ENCODE measurements around the gene LFNG. TPM values are rescaled to one million over a fixed set of nuclear protein-coding genes. Genes with fewer than 3 reads are reported as not detected.
"Not testable (repeated sequence)": the region's sequence is repeated elsewhere in the genome, so short reads cannot be mapped to it uniquely, and the experiment has no call there.

LFNG gene
- total and polyA plus RNA-seq, 4 donors = 0.22 to 2.9 (median 2.6) TPM

DNA sequence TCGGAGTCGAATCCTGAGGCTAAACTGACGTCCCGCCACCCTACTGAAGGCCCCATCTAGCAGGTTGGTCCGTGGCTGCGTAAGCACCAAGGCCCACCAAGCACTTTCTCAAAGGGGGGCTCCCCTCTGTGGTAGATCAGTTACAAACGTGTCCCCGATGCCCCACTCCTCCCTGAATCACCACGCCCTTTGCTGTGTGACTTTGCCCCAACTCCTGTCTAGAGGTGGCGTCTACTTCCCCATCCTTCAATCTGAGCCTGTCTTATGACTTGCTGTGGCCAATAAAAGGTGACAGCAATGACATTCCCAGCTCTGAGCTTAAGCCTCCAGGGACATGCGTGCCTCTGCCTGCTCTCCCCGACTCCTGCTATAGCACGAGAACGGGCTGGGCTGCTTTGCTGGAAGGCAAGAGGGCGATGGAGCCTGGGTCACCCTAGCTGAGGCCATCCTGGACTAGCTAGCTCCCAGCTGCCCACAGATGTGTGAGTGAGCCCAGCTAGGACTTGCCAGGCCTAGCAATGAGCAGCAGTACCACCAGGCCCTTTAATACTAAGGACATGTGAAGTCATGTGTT, 12.7 kb downstream of the LFNG start:
- not testable (repeated sequence) for H3K27me3 ChIP-seq (ENCODE audit: control insufficient read depth in 4 of 4, insufficient read depth in 4 of 4, low read length in 3 of 4); H3K36me3 ChIP-seq (ENCODE audit: control insufficient read depth in 4 of 4, insufficient read depth in 3 of 4, low read depth in 1 of 4, low read length in 3 of 4); H3K4me3 ChIP-seq (ENCODE audit: low read depth in 1 of 3, low read length in 3 of 3); H3K9ac ChIP-seq (ENCODE audit: low read depth in 1 of 2, low read length in 2 of 2); H3K27ac ChIP-seq (ENCODE audit: low read depth in 1 of 2, low read length in 2 of 2); H3K9me3 ChIP-seq (ENCODE audit: control insufficient read depth in 4 of 4, low read length in 3 of 4); H3K4me1 ChIP-seq (ENCODE audit: control insufficient read depth in 4 of 4, insufficient read depth in 4 of 4, low read length in 3 of 4); DNase-seq (ENCODE audit: low spot score)
- WGBS = 84% methylated on average over 12 of the region's 15 CpGs

DNA sequence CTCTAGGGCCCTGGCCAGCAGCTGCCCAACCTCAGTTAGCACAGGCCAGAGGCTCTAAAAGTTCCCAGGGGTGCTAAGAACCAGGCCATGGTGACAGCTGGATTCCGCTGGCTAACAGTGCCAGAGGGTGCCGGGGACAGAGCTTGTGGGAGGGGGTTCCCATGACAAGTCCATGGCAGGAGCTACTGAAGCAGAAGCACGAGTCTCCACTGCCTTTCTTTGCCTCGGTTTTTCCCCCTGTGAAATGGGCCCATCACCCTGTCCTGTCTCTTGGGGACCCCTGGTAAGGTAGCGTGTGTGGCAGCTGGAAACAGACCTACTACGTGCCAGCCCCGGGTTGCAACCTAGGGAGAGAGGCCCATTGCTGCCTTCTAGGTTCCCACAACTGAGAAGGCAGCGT, 13.2 kb downstream of the LFNG start:
- WGBS = 88% methylated on average over 7 of the region's 8 CpGs
- not testable (repeated sequence) for H3K27ac ChIP-seq (ENCODE audit: low read depth in 1 of 2, low read length in 2 of 2); DNase-seq (ENCODE audit: low spot score)

DNA sequence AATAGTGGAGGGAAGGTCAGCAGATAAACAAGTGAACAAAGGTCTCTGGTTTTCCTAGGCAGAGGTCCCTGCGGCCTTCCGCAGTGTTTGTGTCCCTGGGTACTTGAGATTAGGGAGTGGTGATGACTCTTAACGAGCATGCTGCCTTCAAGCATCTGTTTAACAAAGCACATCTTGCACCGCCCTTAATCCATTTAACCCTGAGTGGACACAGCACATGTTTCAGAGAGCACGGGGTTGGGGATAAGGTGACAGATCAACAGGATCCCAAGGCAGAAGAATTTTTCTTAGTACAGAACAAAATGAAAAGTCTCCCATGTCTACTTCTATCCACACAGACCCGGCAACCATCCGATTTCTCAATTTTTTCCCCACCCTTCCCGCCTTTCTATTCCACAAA, 14.0 kb downstream of the LFNG start:
- WGBS = 51% methylated on average over 3 of the region's 8 CpGs
- H3K9ac ChIP-seq (ENCODE audit: low read depth in 1 of 2, low read length in 2 of 2); H3K4me3 ChIP-seq (ENCODE audit: low read depth in 1 of 3, low read length in 3 of 3); H3K27me3 ChIP-seq (ENCODE audit: control insufficient read depth in 4 of 4, insufficient read depth in 4 of 4, low read length in 3 of 4); H3K9me3 ChIP-seq (ENCODE audit: control insufficient read depth in 4 of 4, low read length in 3 of 4); H3K36me3 ChIP-seq (ENCODE audit: control insufficient read depth in 4 of 4, insufficient read depth in 3 of 4, low read depth in 1 of 4, low read length in 3 of 4); DNase-seq (ENCODE audit: low spot score); H3K4me1 ChIP-seq (ENCODE audit: control insufficient read depth in 4 of 4, insufficient read depth in 4 of 4, low read length in 3 of 4); H3K27ac ChIP-seq (ENCODE audit: low read depth in 1 of 2, low read length in 2 of 2): not testable (repeated sequence)

More for the DNA sequence above, 13.2 kb downstream of the LFNG start:
- H3K4me3 ChIP-seq (ENCODE audit: low read depth in 1 of 3, low read length in 3 of 3); H3K27me3 ChIP-seq (ENCODE audit: control insufficient read depth in 4 of 4, insufficient read depth in 4 of 4, low read length in 3 of 4); H3K9ac ChIP-seq (ENCODE audit: low read depth in 1 of 2, low read length in 2 of 2); H3K9me3 ChIP-seq (ENCODE audit: control insufficient read depth in 4 of 4, low read length in 3 of 4); H3K36me3 ChIP-seq (ENCODE audit: control insufficient read depth in 4 of 4, insufficient read depth in 3 of 4, low read depth in 1 of 4, low read length in 3 of 4); H3K4me1 ChIP-seq (ENCODE audit: control insufficient read depth in 4 of 4, insufficient read depth in 4 of 4, low read length in 3 of 4): not testable (repeated sequence)

DNA sequence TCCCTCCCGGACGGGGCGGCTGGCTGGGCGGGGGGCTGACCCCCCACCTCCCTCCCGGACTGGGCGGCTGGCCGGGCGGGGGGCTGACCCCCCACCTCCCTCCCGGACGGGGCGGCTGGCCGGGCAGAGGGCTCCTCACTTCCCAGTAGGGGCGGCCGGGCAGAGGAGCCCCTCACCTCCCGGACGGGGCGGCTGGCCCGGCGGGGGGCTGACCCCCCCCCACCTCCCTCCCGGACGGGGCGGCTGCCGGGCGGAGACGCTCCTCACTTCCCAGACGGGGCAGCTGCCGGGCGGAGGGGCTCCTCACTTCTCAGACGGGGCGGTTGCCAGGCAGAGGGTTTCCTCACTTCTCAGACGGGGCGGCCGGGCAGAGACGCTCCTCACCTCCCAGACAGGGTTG, 14.6 kb downstream of the LFNG start:
- not testable (repeated sequence) for H3K27ac ChIP-seq (ENCODE audit: low read depth in 1 of 2, low read length in 2 of 2); H3K4me3 ChIP-seq (ENCODE audit: low read depth in 1 of 3, low read length in 3 of 3); H3K9ac ChIP-seq (ENCODE audit: low read depth in 1 of 2, low read length in 2 of 2); H3K27me3 ChIP-seq (ENCODE audit: control insufficient read depth in 4 of 4, insufficient read depth in 4 of 4, low read length in 3 of 4); H3K9me3 ChIP-seq (ENCODE audit: control insufficient read depth in 4 of 4, low read length in 3 of 4); H3K4me1 ChIP-seq (ENCODE audit: control insufficient read depth in 4 of 4, insufficient read depth in 4 of 4, low read length in 3 of 4); DNase-seq (ENCODE audit: low spot score)
- H3K36me3 ChIP-seq (ENCODE audit: control insufficient read depth in 4 of 4, insufficient read depth in 3 of 4, low read depth in 1 of 4, low read length in 3 of 4) = peaks cover 0 to 11% (median 6%) of the 10 kb centered on the region in 4 donors
- WGBS = 95% methylated on average over 29 of the region's 34 CpGs

DNA sequence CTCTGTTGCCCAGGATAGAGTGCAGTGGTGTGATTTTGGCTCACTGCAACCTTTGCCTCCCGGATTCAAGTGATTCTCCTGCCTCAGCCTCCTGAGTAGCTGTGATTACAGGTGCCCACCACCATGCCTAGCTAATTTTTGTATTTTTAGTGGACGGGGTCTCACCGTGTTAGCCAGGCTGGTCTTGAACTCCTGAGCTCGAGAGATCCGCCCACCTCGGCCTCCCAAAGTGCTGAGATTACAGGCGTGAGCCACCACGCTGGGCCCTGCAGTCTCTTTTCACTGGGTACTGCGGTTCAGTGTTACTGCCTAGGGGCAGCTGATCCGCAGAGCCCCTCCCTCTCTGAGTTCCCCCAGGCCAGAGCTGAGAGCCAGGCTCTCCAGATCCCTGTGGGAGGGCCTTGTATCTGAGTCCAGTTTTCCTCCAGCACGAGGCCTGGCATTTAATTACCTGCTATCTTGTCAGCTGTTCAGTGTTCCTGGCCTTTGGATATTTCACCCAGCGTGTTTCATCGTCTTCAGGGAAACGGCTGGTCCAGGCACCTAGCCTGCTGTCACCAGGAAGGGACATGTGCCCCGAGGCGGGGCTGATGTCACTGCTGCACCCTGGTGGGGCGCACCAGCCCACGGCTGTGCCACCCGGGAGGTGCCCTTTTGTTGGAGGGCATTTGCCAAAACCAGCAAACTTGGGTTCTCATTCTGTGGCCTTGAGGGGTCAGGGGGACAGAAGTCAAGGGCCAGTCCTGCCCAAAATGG, 16.5 kb downstream of the LFNG start:
- not testable (repeated sequence) for H3K9ac ChIP-seq (ENCODE audit: low read depth in 1 of 2, low read length in 2 of 2); H3K4me1 ChIP-seq (ENCODE audit: control insufficient read depth in 4 of 4, insufficient read depth in 4 of 4, low read length in 3 of 4); DNase-seq (ENCODE audit: low spot score); H3K27me3 ChIP-seq (ENCODE audit: control insufficient read depth in 4 of 4, insufficient read depth in 4 of 4, low read length in 3 of 4); H3K27ac ChIP-seq (ENCODE audit: low read depth in 1 of 2, low read length in 2 of 2); H3K9me3 ChIP-seq (ENCODE audit: control insufficient read depth in 4 of 4, low read length in 3 of 4); H3K4me3 ChIP-seq (ENCODE audit: low read depth in 1 of 3, low read length in 3 of 3)
- peaks cover 6 to 23% (median 13%) of the 10 kb centered on the region in 4 donors for H3K36me3 ChIP-seq (ENCODE audit: control insufficient read depth in 4 of 4, insufficient read depth in 3 of 4, low read depth in 1 of 4, low read length in 3 of 4)
- 90% methylated on average over 19 of the region's 19 CpGs for WGBS
